HG03460 (cell line): ENCODE results near the gene ACTRT2.

Source experiments
- ATAC-seq: cut with Tn5 transposase; IDR thresholded peaks from one replicate; pipeline ENCODE4 v1.9.1; 2021; ENCODE audit not compliant: unreplicated experiment

Gene ACTRT2

GRCh38 chr1:3050603-3051002 is 29.3 kb downstream of the ACTRT2 start:
- no peak for ATAC-seq

DNA sequence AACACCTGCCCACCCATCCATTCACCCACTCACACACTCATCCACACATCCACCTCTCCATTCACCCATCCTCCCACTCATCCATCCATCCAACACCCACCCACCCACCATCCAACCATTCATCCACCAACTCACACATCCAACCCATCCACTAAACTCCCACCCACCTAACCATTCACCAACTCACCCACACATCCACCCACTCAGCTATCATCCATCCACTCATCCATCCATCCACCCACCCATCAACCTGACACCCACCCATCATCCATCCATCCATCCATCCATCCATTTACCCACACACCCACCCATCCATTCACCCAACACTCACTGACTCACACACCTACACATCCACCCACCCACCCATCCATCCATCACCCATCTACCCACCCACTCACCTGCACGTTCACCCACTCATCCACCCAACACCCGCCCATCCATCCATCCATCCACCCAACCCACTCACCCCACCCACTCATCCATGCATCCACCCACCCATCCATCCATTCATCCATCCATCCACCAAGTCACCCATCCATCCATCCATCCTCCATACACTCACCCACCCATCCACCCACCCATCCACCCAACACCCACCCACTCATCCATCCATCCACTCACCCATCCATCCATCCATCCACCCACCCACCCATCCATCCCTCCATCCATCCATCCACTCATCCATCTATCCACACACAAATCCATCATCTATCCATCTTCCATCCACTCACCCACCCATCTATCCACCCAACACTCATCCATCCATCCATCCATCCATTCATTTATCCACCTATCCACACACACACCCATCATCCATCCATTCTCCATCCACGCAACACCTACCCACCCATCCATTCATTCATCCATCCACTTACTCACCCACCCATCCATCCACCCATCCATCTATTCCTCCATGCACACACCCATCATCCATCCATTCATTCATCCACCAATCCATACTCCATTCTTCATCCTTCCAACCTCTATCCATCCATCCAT is 30.3 kb downstream of the ACTRT2 start:
- no peak for ATAC-seq

- ATAC-seq = no peak
Measured at GRCh38 chr1:3052501-3052900, 31.2 kb downstream of the ACTRT2 start.

GRCh38 chr1:3053366-3053980 is 32.2 kb downstream of the ACTRT2 start:
- ATAC-seq = no peak

GRCh38 chr1:3053986-3054385 is 32.7 kb downstream of the ACTRT2 start:
- no peak for ATAC-seq

- no peak for ATAC-seq
Measured at GRCh38 chr1:3054474-3054873, 33.2 kb downstream of the ACTRT2 start.

DNA sequence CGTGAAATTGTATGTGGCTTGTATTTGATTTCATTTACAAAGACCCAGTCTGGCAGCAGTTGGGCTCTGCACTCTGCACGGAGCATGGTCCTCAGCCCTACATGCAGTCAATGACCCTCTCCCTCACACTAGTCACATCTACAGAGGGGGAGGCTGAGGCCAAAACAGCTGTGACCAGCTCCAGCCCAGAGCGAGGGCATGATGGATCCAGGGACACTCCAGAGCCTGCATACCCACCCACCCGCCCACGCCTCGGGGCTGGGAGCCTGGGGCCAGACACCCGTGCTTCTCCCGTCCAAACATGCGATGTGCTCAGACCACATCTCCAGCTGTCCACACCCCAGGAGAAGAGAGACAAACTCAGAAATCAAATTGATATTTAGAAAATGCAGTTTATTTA is 33.8 kb downstream of the ACTRT2 start:
- ATAC-seq = no peak

DNA sequence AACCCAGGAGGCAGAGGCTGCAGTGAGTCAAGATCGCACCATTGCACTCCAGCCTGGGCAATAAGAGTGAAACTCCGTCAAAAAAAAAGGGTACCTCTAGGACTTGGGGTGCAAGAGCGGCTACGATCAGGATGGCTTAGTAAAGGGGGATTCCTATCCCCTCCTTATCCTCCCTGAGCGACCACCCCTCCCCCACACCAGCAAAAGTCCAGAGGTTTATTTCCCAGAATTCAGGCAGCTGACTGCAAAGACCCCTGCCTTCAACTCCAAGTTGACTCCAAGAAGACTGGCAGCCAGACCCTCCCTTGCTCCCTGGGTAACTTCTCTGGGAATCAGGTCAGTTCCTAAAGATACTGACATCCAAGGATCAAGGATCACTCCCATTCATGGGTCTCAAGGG is 35.4 kb downstream of the ACTRT2 start:
- ATAC-seq = no peak

- ATAC-seq = no peak
Measured at GRCh38 chr1:3058263-3059030, 37.2 kb downstream of the ACTRT2 start.

- ATAC-seq = no peak
Measured at GRCh38 chr1:3060127-3060526, 38.9 kb downstream of the ACTRT2 start.

DNA sequence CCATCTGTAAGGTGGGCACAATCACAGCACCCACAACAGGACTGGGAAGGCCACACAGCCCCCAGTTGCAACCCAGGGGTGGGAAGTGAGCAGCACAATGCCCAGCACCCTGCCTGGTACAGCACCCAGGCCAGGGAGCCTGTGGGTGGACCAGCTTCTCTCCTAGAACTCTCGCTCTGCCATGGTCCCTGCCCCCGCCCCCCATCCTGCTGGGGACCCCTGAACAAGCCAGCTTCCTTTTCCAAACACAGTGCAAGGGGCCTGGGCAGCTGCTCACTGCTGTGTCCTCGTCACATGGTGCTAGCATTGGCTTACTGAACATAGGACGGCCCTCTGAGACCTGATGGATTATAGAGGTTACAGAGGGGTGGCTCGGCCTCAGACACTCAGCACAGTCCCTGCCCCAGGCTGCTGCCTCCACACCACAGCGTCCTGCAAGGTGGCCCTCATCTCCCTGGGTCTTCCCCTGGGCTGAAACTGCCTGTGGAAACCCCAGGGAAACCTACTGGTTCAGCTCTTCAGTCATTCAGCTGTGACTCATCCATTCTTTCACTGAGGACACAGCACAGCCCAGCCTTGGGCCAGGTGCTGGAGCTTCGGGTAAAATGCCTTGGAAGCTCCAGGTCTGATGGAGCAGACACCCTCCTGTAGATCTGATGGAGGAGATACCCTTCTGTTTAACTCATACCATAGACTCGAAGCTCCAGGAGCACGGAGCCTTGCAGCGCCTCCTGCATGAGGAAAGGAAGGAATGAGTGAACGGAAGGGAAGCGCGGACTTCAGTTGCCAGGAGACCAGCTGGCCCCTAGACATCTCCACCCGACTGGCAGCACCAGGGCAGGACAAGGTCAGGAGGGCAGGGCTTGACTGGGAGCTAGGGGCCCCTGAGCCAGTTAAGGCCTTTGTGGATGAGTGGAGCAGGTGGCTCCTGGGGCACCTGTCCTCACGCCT is 39.6 kb downstream of the ACTRT2 start:
- no peak for ATAC-seq

GRCh38 chr1:3061566-3061965 is 40.3 kb downstream of the ACTRT2 start:
- no peak for ATAC-seq

- no peak for ATAC-seq
Measured at GRCh38 chr1:3061981-3062615, 40.8 kb downstream of the ACTRT2 start.

DNA sequence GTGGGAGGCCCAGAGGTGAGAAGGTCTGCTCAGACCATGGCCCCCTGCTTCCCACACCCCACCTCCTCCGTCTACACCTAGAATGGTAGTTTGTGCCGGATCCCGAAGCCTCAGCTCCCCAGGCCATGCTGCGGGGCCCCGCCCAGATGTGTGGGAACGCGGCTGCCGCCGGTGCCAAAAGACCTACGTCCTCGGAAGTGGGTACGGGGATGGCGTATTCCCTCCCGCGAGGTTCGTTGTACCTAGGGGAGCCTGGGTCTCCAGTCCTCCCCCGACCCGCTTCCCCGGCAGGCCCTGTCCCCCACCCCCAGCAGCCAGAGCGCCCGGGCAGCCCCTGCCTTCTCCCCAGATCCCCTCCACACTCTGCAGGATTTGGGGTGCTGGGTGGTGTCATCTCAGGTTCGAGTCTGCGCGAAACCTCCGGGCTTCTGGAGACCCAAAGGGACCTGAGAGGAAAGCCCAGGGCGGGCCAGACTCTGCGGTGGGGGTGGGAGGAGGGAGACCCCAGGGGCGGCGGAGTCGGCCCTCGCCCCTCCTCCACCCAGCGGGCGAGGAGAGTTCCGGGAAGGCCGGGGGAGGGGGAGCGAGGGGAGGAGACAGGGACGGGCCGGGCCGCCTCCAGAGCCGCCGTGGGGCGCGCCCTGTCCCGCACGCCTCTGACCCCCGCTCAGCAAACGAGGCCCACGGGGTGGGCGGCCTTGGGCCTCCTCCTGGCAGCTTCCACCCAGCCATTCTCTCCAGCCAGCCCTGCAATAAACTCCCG is 41.5 kb downstream of the ACTRT2 start:
- ATAC-seq = no peak

GRCh38 chr1:3063379-3064295 is 42.4 kb downstream of the ACTRT2 start:
- ATAC-seq = no peak

DNA sequence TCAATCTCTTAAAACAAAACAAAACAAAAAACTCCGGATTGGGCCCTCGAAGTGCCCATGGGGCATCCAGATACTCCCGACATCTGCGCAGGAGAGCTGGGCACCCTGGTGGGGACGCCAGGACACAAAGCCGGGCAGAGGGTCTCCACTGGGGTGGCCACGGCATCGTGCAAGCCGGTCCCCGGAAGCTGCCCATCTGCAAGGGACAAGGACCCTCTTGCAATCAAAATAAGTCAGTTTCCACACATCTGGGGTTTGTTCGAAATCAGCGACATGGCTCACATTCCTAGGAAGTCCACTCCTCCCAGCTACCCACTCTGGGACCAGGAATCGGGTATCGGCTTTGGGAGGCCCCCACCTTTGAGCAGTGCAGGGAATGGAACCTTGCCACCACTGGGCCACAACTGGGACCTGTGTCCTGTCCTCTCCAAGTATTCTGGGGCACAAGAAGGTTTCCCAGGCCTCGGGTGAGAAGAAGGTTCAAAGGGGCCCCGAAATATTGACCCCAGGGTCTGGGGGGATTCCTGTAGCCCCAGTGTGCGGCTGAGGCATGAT is 43.1 kb downstream of the ACTRT2 start:
- ATAC-seq = no peak

GRCh38 chr1:3064901-3065300 is 43.6 kb downstream of the ACTRT2 start:
- no peak for ATAC-seq

- ATAC-seq = no peak
Measured at GRCh38 chr1:3065396-3065795, 44.1 kb downstream of the ACTRT2 start.
